Left kidney (tissue), 2 donors: Measurements from ENCODE around the gene MTMR3. TPM values are rescaled to one million over a fixed set of nuclear protein-coding genes. Genes with fewer than 3 reads are reported as not detected.
"Not testable (repeated sequence)": the region's sequence is repeated elsewhere in the genome, so short reads cannot be mapped to it uniquely, and the experiment has no call there.

Experiments
- DNase-seq: peaks from one replicate; pipeline ENCODE4 v3.0.0-alpha.2; 2013
- polyA plus RNA-seq: library from polyadenylated mRNA; unstranded; fragments of 120-200 nt; gene quantifications from one replicate; pipeline ENCODE4 v1.2.1, GENCODE V29; 2013; ENCODE audit not compliant: insufficient read length

The MTMR3 gene
- polyA plus RNA-seq, 1 donor = 47.7 TPM

DNA sequence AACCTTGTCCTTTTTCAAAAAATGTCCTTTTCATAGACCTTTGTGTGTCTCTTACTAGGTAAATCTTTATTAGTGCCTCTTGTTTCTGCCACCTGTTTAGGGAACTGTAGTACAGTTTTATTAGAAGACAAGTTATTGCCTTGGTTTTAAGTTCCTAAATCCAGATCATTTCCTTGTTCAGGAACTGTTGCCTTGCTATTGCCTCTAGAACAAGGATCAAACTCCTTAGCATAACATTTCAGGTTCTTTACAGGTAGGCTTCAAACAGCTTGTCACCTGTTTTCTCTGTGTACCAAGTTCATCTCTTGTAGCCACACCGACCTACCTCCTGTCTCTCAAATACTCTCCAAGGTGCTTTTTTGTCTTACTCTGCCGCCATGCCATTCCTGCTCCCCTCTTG lies 75.2 kb downstream of the MTMR3 start:
- DNase-seq = no peak

- DNase-seq = no peak
Measured at GRCh38 chr22:29964776-29965175, 81.8 kb downstream of the MTMR3 start.

GRCh38 chr22:29967461-29967860 lies 84.5 kb downstream of the MTMR3 start:
- no peak for DNase-seq

DNA sequence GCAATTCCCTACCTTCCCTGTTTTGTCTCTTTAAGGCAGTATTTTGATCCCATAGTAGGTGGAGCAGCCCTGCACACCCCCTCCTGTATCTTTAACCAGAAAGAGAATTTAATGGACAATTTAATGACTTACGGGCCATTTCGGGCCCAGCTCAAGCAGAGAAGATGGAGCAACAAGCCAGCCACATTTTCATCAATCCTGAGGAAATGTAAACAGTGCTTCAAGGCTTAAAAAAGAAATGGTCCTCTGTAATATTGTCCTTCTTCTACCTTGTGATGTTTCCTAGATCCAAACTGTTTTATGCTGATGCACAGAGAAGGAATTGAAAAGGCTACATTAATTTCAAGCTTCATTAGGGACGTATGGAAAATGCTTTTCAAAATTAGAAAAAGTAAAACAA lies 88.6 kb downstream of the MTMR3 start:
- DNase-seq = no peak

DNA sequence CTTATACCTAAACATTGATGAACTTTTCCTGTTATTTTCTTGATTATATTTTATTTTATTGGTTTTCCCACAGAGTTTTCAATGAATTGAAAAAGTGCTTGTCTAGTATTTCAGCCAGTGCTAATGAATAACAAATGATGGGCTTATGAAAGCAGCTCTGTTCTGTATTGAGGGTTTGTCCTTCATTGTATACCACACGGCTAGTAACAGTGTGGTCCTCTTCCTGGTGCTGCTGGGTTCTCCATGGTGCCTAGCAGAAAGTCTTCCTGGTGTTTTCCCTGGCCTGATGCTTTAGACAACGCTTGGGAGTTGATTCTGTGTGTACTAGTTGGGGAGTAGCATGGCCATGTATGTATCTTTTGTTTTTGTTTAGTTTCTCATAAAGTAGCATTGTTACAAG lies 89.1 kb downstream of the MTMR3 start:
- no peak for DNase-seq

DNA sequence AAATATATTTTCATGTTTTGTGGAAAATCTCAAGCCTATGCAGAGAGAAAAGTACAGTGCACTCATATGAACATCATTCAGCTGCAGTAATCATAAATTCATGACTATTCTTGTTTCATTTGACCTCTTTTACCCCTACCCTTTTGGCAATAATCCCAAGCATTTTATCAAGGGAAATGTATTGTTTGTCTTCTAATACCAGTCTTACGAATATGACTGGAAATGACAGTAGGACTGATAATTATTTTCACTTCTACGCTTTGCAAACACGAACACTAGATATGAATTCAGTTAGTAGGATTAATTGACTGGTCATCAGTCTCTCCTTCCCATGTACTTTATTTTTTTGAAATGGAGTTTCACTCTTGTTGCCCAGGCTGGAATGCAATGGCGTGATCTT lies 90.3 kb downstream of the MTMR3 start:
- no peak for DNase-seq

GRCh38 chr22:29973680-29974079 lies 90.7 kb downstream of the MTMR3 start:
- not testable (repeated sequence) for DNase-seq

DNA sequence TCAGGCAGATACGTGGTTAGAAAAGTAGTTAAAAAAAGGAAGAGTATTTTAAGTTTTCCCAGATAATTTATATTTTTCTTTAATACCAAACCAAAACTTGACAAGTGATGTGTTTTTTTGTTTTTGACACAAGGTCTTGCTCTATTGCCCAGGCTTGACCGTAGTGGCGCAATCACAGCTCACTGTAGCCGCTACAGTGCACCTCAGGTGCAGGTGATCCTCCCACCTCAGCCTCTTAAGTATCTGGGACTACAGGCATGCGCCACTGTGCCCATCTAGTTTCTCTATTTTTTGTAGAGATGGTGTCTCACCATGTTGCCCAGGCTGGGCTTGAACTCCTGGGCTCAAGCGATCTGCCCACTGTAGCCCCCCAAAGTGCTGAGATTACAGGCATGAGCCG lies 92.5 kb downstream of the MTMR3 start:
- DNase-seq = no peak

DNA sequence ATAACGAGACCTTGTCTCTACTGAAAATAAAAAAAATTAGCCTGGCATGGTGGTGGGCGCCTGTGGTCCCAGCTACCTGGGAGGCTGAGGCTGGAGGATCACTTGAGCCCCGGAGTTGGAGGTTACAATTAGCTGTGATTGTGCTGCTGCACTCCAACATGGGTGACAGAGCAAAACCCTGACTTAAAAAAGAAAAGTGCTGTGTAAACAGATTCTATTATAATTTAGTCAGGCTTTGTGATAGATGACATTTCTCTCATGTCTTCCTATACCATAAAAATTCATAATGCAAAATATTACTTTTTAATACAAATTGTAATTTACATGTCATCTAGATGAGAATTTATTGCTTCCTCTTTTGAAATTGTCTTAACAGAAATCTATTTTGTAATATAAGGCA lies 94.1 kb downstream of the MTMR3 start:
- DNase-seq = no peak

- no peak for DNase-seq
Measured at GRCh38 chr22:29979777-29980321, 96.9 kb downstream of the MTMR3 start.

GRCh38 chr22:29983296-29983917 lies 100.4 kb downstream of the MTMR3 start:
- DNase-seq = no peak

DNA sequence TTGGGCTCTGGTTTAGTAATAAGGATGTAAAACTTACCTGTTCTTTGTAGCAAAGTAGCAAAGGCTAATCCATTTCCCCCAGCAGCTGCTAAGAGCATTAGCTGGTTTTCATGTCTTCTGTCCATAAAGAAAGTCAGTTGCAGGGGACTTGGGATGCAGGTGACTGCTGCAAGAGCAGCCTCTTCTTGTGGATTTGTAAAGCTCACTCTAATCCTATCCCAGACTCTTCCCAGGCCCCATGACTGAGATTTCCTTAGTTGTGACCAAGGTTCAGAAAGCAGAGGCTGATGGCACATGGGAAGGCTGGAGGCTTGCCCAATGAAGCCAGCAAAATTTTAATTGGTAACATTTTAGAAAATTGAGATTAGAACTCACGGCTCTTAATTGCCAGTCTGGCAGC lies 102.9 kb downstream of the MTMR3 start:
- no peak for DNase-seq

- DNase-seq = no peak
Measured at GRCh38 chr22:29987137-29987536, 104.2 kb downstream of the MTMR3 start.

GRCh38 chr22:29988719-29989118 lies 105.7 kb downstream of the MTMR3 start:
- DNase-seq = no peak

DNA sequence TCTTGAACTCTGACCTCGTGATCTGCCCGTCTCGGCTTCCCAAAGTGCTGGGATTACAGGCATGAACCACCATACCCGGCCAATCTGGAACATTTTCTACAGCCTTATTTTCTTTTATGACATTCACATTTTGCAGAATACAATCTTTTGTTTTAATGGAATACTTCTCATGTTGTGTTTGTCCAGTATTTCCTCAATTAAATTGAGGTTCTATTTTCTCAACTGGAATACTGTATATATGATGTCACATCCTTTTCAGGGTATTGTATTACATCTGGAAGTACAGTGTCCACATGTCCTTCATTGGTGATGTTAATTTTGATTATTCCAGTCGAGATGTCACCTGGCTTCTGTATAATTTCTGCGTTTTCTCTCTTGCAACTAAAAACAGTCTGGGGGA lies 106.5 kb downstream of the MTMR3 start:
- DNase-seq = no peak

DNA sequence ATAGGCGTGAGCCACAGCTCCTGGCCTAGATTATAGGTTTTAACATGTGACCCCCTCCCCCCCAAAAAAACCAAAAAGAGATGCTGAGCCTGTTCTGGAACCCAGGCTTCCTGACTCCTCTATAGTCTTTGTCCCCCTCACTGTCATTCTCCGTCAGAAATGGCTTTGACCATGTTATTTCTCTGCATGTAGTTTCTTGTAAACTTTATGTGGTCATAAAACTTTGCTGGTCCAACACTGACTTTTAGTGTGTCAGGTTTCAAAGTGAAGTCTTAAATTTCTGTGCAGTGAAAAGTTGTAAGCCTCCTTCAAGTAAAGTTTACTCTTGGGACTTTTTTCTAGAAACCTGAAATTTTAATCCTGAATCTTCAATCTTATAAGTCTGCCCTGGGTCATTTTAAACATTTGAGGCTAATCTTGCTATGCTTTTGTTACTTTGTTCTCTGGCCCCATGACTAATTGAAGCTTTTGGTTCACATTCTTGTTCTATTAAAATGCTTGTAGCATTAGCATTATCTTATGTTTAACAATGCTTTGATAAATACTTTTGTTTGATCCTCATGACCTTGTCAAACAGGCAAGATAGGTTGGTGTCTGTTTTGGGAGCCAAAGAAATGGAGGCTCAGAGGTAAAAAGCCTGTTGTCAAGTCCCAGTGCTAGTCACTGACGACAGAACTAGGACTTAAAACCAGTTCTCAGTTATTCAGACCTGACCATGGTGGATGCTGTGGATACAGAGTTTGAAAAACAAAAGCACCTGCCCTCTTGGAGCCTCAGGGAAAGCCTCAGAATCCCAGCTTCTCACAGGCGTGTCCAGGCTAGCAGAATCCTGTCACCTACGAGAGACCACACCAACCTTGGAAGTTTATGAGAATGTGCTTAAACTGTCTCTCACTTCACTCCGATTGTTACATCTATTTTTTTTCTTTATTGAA lies 109.6 kb downstream of the MTMR3 start:
- peak; percentile 36 for DNase-seq

DNA sequence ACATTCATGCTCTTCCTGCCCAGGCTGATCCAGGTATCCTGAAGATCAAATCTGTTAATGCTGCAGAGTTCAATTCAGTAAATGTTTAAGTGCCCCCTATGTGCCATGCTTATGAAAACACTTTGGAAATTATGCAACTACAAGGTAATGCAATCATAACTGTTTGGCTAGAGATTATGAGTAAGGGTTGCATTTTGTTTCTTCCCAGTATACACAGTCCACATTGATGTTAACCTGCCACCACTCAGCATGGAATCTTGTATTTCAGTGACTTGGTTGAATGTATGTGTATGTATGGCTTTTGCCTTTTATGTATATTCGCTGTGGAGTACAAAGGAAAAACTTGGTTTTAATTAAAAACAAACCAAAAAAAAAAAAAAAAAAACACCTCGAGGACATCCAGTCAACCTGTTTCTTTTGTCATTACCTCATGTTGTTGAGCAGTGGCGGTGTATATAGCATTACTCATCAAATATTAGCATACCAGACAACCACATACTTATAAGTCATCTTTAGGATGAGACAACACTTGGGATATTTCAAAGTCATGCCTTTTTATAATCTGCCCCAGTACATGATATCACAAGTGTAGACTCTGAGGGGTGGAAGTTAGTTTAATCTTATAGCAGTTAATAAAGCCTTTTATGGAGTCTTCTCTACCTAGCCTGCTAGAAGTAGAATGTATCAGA lies 111.2 kb downstream of the MTMR3 start:
- no peak for DNase-seq

DNA sequence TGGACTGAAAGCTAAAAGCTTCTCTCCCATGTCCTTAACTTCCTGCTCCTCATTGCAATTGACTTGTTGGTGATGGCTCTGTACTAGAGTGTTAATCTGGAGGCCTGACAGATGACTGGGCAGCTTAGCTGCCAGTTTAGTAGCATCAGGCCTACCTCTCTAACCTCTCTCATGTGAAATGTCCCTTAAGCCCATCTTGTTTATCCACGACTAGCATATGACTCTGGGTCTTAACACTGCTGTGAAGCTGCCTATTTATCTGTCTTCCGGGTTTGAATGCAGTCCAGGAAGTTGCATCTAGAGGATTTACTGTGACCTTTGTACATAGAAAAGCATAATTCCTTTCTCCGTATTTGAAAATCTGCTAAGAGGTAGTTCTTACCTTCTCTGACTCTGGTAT lies 112.0 kb downstream of the MTMR3 start:
- DNase-seq = no peak

- DNase-seq = no peak
Measured at GRCh38 chr22:29997107-29997506, 114.1 kb downstream of the MTMR3 start.

DNA sequence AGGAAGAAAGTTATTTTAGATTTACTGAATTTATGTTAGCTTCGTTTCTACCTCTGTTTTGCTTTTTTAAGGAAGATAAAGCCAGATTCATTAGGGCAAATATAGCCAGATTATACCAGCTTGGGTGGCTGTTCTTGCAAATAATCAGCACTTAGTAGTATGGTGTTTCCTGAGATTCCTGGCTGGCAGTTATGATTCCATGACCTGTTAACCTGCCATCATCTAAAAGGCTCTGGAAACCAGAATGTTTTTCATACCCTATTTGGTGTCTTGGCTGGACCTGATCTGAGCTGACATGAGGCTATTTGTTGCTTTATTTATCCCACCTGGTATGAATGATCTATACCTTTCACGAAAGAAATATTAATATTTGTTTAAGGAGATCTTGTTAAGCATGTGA lies 114.5 kb downstream of the MTMR3 start:
- DNase-seq = no peak

DNA sequence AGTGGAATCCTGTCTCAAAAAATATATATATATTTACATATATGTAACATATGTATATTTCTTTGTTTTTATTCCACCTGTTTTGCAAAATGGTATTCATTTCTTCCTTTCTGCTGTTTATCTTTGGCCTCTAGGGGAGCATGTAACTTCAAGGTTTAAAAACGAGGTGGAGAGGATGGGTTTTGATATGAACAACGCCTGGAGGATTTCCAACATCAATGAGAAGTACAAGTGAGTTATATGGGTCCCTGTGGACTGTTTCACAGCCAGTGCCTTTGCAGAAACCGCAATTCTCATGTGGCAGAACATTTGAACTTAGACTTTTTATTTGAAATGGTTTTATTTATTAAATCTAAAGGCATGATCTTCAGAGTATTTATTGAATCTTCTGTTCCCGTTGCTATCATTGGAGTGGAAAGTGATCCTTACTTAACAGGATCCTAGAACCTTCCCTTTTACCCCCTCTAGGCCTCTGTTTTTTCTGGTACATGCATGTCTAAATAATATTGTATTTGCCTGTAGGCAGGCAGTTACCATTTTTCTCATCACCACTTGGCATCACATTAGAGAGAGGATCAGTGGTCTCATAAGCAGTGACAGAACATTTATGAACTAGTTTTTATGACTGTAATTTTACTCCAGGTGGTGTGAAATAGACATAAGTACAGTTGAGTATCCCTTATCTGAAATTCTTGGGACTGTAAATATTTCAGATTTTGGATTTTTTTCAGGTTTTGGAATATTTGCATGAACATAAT lies 115.8 kb downstream of the MTMR3 start:
- DNase-seq = no peak

- no peak for DNase-seq
Measured at GRCh38 chr22:30000566-30000965, 117.6 kb downstream of the MTMR3 start.
